ENCODE data around the gene SCAI. TPM values are rescaled to one million over a fixed set of nuclear protein-coding genes. Genes with fewer than 3 reads are reported as not detected.

Gene SCAI
- total RNA-seq, 1 experiment from 2014 or later: 4.7 TPM

DNA sequence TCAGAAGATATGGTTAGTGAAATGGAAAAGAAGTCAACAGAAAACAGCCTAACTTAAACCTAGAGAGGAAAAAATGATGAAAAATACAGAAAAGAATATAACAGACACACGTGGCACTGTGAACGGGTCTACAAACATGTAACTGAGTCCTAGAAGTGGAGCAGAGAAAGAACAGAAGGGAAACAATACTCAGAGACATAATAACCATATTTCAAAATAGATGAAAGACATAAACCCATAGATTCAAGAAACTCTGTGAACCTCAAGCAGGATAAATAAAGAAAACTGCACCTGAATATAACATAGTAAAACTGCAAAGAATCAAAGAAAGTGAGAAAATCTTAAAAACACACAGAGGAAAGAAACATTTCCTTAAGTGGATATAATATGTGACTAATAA, 134.7 kb downstream of the SCAI start:
- in situ Hi-C loops (cut with HindIII; ENCODE audit: low pct_unique_long_range_greater_than_20kb, low sequenced_read_pairs) (no loop called here), intact Hi-C loops (cut with micrococcal nuclease; ENCODE audit: unreplicated experiment) (no loop called here)
- Histone ChIP-seq H3K4me1 (ENCODE audit: control insufficient read depth, insufficient read depth, low read length) (no peaks in the 10 kb centered on the region), H3K36me3 (ENCODE audit: control insufficient read depth, insufficient read depth, low read length) (no peaks in the 10 kb centered on the region), H3K9me3 (ENCODE audit: control insufficient read depth, insufficient read depth, low read depth, low read length) (no peaks in the 10 kb centered on the region), H3K27me3 (ENCODE audit: control insufficient read depth, insufficient read depth, low read length) (no peaks in the 10 kb centered on the region), H3K27ac (ENCODE audit: low read length) (no peak overlapping the region), H3K4me3 (ENCODE audit: low read depth in 2 of 2, low read length in 2 of 2) (no peak overlapping the region)
- TF ChIP-seq, protein P1, sequence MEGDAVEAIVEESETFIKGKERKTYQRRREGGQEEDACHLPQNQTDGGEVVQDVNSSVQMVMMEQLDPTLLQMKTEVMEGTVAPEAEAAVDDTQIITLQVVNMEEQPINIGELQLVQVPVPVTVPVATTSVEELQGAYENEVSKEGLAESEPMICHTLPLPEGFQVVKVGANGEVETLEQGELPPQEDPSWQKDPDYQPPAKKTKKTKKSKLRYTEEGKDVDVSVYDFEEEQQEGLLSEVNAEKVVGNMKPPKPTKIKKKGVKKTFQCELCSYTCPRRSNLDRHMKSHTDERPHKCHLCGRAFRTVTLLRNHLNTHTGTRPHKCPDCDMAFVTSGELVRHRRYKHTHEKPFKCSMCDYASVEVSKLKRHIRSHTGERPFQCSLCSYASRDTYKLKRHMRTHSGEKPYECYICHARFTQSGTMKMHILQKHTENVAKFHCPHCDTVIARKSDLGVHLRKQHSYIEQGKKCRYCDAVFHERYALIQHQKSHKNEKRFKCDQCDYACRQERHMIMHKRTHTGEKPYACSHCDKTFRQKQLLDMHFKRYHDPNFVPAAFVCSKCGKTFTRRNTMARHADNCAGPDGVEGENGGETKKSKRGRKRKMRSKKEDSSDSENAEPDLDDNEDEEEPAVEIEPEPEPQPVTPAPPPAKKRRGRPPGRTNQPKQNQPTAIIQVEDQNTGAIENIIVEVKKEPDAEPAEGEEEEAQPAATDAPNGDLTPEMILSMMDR (IDR thresholded peaks at IDR 0.05): no peak
- no peak for TF ChIP-seq SIN3A (IDR thresholded peaks at IDR 0.05; ENCODE audit: borderline replicate concordance, insufficient read depth, low read depth, low read length)
- TF ChIP-seq, protein P2, sequence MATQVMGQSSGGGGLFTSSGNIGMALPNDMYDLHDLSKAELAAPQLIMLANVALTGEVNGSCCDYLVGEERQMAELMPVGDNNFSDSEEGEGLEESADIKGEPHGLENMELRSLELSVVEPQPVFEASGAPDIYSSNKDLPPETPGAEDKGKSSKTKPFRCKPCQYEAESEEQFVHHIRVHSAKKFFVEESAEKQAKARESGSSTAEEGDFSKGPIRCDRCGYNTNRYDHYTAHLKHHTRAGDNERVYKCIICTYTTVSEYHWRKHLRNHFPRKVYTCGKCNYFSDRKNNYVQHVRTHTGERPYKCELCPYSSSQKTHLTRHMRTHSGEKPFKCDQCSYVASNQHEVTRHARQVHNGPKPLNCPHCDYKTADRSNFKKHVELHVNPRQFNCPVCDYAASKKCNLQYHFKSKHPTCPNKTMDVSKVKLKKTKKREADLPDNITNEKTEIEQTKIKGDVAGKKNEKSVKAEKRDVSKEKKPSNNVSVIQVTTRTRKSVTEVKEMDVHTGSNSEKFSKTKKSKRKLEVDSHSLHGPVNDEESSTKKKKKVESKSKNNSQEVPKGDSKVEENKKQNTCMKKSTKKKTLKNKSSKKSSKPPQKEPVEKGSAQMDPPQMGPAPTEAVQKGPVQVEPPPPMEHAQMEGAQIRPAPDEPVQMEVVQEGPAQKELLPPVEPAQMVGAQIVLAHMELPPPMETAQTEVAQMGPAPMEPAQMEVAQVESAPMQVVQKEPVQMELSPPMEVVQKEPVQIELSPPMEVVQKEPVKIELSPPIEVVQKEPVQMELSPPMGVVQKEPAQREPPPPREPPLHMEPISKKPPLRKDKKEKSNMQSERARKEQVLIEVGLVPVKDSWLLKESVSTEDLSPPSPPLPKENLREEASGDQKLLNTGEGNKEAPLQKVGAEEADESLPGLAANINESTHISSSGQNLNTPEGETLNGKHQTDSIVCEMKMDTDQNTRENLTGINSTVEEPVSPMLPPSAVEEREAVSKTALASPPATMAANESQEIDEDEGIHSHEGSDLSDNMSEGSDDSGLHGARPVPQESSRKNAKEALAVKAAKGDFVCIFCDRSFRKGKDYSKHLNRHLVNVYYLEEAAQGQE (IDR thresholded peaks at IDR 0.05; ENCODE audit: insufficient read depth in 1 of 2, low read depth in 2 of 2, low read length in 1 of 2): no peak
- no peak for TF ChIP-seq TCF7L2 (IDR thresholded peaks at IDR 0.05; ENCODE audit: low read depth, low read length)
- no peak for TF ChIP-seq POLR2AphosphoS5 (IDR thresholded peaks at IDR 0.05; ENCODE audit: low read depth, low read length)
- TSS peak; percentile 61 for BruUV-seq (replicated peaks)
- ChIA-PET POLR2A (no interaction called here), CTCF (no interaction called here)
- ATAC-seq (no peak), DNase-seq (ENCODE audit: low read depth, low spot score) (no peak)

GRCh38 chr9:125003332-125003731, 140.0 kb downstream of the SCAI start:
- ChIA-PET CTCF (interaction anchor here (0.7 kb wide), 1 partner anchor 44 kb away, joined by 4 read pairs; no protein-coding TSS in a partner anchor), POLR2A (no interaction called here)
- Histone ChIP-seq H3K9me3 (ENCODE audit: control insufficient read depth, insufficient read depth, low read depth, low read length) (no peaks in the 10 kb centered on the region), H3K4me3 (ENCODE audit: low read depth in 2 of 2, low read length in 2 of 2) (no peak overlapping the region), H3K27me3 (ENCODE audit: control insufficient read depth, insufficient read depth, low read length) (no peaks in the 10 kb centered on the region), H3K27ac (ENCODE audit: low read length) (no peak overlapping the region), H3K4me1 (ENCODE audit: control insufficient read depth, insufficient read depth, low read length) (no peaks in the 10 kb centered on the region), H3K36me3 (ENCODE audit: control insufficient read depth, insufficient read depth, low read length) (no peaks in the 10 kb centered on the region)
- TF ChIP-seq, protein P1 (IDR thresholded peaks at IDR 0.05): no peak
- TF ChIP-seq, protein P2 (IDR thresholded peaks at IDR 0.05; ENCODE audit: insufficient read depth in 1 of 2, low read depth in 2 of 2, low read length in 1 of 2): no peak
- no peak for TF ChIP-seq SIN3A (IDR thresholded peaks at IDR 0.05; ENCODE audit: borderline replicate concordance, insufficient read depth, low read depth, low read length)
- no peak for TF ChIP-seq TCF7L2 (IDR thresholded peaks at IDR 0.05; ENCODE audit: low read depth, low read length)
- TF ChIP-seq POLR2AphosphoS5 (IDR thresholded peaks at IDR 0.05; ENCODE audit: low read depth, low read length): no peak
- in situ Hi-C loops (cut with HindIII; ENCODE audit: low pct_unique_long_range_greater_than_20kb, low sequenced_read_pairs): no loop called here
- ATAC-seq: no peak
- intact Hi-C loops (cut with micrococcal nuclease; ENCODE audit: unreplicated experiment): no loop called here
- TSS peak; percentile 54 for BruUV-seq (replicated peaks)
- no peak for DNase-seq (ENCODE audit: low read depth, low spot score)

All from Panc1 (cell line).